Suprapubic skin (tissue), 4 donors: ENCODE data around the gene PTPRD.

Experiments
- POLR2A ChIP-seq, 2 donors: fragments of 450-650 bp; IDR thresholded peaks; one replicate each; pipeline ENCODE4 v1.6.1; 2017; ENCODE audit warnings: antibody characterized with exemption in 2 of 2, mild to moderate bottlenecking in 2 of 2, moderate library complexity in 2 of 2
- POLR2AphosphoS5 ChIP-seq, 3 donors: sonication (generic); formaldehyde crosslinking; IDR thresholded peaks; one replicate each; pipeline ENCODE4 v1.6.1; 2017; ENCODE audit warnings: antibody characterized with exemption in 3 of 3
- TF ChIP-seq, protein P1 (sequence below), 2 donors: fragments of 200-600 bp in 1 of 2; fragments of 450-650 bp in 1 of 2; sonication (generic) in 1 of 2; IDR thresholded peaks; one replicate each; pipeline ENCODE4 v1.5.1; 2016 to 2019; ENCODE audit warnings: antibody characterized with exemption in 2 of 2, mild to moderate bottlenecking in 1 of 2, moderate library complexity in 1 of 2

DNA sequence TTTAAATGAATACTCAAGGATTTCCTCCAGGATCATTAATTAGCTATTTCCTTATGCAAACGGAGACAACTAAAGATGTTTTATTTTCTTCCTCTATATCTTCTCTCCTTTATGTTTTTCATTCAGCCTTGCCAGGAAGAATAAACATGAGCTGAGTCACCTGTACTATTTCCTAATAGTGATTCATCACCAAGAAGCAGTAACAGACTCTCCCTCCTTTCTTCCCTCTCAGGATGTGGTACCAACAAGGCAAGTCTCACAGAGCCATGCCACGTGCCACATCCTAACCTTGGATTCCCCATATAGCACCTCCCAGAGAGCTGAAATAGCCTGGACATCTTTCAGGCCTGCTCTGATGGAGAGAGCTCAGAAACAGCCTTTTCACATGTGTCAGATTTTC lies 2054.6 kb downstream of the PTPRD start:
- TF ChIP-seq, protein P1, sequence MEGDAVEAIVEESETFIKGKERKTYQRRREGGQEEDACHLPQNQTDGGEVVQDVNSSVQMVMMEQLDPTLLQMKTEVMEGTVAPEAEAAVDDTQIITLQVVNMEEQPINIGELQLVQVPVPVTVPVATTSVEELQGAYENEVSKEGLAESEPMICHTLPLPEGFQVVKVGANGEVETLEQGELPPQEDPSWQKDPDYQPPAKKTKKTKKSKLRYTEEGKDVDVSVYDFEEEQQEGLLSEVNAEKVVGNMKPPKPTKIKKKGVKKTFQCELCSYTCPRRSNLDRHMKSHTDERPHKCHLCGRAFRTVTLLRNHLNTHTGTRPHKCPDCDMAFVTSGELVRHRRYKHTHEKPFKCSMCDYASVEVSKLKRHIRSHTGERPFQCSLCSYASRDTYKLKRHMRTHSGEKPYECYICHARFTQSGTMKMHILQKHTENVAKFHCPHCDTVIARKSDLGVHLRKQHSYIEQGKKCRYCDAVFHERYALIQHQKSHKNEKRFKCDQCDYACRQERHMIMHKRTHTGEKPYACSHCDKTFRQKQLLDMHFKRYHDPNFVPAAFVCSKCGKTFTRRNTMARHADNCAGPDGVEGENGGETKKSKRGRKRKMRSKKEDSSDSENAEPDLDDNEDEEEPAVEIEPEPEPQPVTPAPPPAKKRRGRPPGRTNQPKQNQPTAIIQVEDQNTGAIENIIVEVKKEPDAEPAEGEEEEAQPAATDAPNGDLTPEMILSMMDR (IDR thresholded peaks at IDR 0.05): no peak
- TF ChIP-seq POLR2A (IDR thresholded peaks at IDR 0.05) (no peak), POLR2AphosphoS5 (IDR thresholded peaks at IDR 0.05) (no peak)
